ENCODE results near the gene NPAS2.

DNA sequence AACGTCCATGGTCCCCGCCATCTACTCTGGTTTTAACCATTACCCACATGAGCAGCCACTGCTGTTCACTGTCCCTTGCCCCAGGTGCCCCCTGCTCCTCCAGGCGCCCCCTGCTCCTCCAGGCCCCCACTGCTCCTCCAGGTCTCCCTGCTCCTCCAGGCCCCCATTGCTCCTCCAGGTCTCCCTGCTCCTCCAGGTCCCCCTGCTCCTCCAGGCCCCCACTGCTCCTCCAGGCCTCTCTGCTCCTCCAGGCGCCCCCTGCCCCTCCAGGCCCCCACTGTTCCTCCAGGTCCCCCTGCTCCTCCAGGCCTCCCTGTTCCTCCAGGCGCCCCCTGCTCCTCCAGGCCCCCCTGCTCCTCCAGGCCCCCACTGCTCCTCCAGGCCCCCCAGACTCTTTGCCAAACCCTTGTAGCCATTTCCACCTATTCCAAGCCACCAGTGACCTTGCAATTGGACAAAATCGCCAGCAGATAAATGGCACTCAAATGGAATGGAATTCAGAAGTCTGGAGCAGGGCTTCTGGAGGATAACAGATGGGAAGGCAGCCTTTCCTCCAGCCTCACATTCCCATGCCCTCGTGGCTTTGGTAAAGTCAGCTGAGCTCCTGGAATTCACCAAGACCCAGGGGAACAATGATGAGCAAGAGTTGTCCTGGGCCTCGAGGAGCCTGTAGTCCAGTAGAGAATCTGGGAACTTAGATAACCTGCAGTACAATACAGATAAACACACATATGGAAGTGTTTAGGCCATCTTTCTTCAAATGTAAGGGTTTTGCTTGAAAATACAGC is 168.9 kb downstream of the NPAS2 start:
- TF ChIP-seq, protein P1, sequence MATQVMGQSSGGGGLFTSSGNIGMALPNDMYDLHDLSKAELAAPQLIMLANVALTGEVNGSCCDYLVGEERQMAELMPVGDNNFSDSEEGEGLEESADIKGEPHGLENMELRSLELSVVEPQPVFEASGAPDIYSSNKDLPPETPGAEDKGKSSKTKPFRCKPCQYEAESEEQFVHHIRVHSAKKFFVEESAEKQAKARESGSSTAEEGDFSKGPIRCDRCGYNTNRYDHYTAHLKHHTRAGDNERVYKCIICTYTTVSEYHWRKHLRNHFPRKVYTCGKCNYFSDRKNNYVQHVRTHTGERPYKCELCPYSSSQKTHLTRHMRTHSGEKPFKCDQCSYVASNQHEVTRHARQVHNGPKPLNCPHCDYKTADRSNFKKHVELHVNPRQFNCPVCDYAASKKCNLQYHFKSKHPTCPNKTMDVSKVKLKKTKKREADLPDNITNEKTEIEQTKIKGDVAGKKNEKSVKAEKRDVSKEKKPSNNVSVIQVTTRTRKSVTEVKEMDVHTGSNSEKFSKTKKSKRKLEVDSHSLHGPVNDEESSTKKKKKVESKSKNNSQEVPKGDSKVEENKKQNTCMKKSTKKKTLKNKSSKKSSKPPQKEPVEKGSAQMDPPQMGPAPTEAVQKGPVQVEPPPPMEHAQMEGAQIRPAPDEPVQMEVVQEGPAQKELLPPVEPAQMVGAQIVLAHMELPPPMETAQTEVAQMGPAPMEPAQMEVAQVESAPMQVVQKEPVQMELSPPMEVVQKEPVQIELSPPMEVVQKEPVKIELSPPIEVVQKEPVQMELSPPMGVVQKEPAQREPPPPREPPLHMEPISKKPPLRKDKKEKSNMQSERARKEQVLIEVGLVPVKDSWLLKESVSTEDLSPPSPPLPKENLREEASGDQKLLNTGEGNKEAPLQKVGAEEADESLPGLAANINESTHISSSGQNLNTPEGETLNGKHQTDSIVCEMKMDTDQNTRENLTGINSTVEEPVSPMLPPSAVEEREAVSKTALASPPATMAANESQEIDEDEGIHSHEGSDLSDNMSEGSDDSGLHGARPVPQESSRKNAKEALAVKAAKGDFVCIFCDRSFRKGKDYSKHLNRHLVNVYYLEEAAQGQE (IDR thresholded peaks at IDR 0.05; ENCODE audit: low read depth) = no peak
- TF ChIP-seq POLR2A (IDR thresholded peaks at IDR 0.05; ENCODE audit: borderline replicate concordance, extremely low read depth, insufficient read depth, insufficient read length) (no peak), EZH2 (IDR thresholded peaks at IDR 0.05) (no peak), POLR2AphosphoS5 (IDR thresholded peaks at IDR 0.05; ENCODE audit: low read depth, low read length) (no peak), CEBPB (IDR thresholded peaks at IDR 0.05; ENCODE audit: low read depth) (no peak), ZNF274 (IDR thresholded peaks at IDR 0.05; ENCODE audit: low read depth, low read length) (no peak), YY1 (IDR thresholded peaks at IDR 0.05; ENCODE audit: extremely low read depth, insufficient replicate concordance, low read depth, low read length) (no peak), RAD21 (IDR thresholded peaks at IDR 0.05; ENCODE audit: low read depth) (no peak)
- TF ChIP-seq, protein P2, sequence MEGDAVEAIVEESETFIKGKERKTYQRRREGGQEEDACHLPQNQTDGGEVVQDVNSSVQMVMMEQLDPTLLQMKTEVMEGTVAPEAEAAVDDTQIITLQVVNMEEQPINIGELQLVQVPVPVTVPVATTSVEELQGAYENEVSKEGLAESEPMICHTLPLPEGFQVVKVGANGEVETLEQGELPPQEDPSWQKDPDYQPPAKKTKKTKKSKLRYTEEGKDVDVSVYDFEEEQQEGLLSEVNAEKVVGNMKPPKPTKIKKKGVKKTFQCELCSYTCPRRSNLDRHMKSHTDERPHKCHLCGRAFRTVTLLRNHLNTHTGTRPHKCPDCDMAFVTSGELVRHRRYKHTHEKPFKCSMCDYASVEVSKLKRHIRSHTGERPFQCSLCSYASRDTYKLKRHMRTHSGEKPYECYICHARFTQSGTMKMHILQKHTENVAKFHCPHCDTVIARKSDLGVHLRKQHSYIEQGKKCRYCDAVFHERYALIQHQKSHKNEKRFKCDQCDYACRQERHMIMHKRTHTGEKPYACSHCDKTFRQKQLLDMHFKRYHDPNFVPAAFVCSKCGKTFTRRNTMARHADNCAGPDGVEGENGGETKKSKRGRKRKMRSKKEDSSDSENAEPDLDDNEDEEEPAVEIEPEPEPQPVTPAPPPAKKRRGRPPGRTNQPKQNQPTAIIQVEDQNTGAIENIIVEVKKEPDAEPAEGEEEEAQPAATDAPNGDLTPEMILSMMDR (IDR thresholded peaks at IDR 0.05 in 2 of 3, conservative IDR thresholded peaks at IDR 0.05 in 1 of 3; ENCODE audit: borderline replicate concordance in 1 of 3, insufficient read depth in 1 of 3, low read depth in 2 of 3, low read length in 2 of 3) = no peak
- TF ChIP-seq, protein P3, sequence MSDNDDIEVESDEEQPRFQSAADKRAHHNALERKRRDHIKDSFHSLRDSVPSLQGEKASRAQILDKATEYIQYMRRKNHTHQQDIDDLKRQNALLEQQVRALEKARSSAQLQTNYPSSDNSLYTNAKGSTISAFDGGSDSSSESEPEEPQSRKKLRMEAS (IDR thresholded peaks at IDR 0.05) = no peak

Data from HCT116 (cell line).